PC-3 (cell line): ENCODE results near the gene ACTN1. TPM values are rescaled to one million over a fixed set of nuclear protein-coding genes. Genes with fewer than 3 reads are reported as not detected.

Source experiments
- ATAC-seq: fragments of 200-7000 bp; cut with Tn5 transposase; 2 replicates; pipeline ENCODE4 v1.9.1; 2020; ENCODE audit warnings: mild to moderate bottlenecking, moderate library complexity
- BruUV-seq: library from RNA; stranded (reverse); fragments of 400-500 nt; replicated peaks from 2 replicates; lab custom pipeline; 2021; lab: Mats Ljungman, UMichigan
- CTCF ChIA-PET: fragments of 300-600 bp; sonication (Branson Sonifier 250); formaldehyde crosslinking; loops from one replicate; lab custom pipeline; 2022; ENCODE audit warnings: antibody characterized with exemption; lab: Charles Lee
- POLR2A ChIA-PET: fragments of 300-600 bp; sonication (Branson Sonifier 250); formaldehyde crosslinking; loops from one replicate; lab custom pipeline; 2022; ENCODE audit warnings: antibody characterized with exemption; ENCODE audit not compliant: unreplicated experiment; lab: Charles Lee
- DNase-seq: peaks from one replicate; pipeline ENCODE4 v3.0.0-alpha.2; 2015
- H2AFZ ChIP-seq: fragments of 300-600 bp; sonication (generic); 2 replicates; pipeline ENCODE4 v1.6.0; 2016; ENCODE audit warnings: antibody characterized with exemption, low read length
- H3F3A ChIP-seq: fragments of 300-600 bp; sonication (generic); one replicate; pipeline ENCODE4 v1.6.0; 2017; ENCODE audit warnings: antibody characterized with exemption, low read length, control low read depth, mild to moderate bottlenecking; ENCODE audit not compliant: unreplicated experiment
- H3K27ac ChIP-seq: fragments of 300-600 bp; sonication (generic); 2 replicates; pipeline ENCODE4 v1.5.1; 2016; ENCODE audit warnings: mild to moderate bottlenecking, low read length
- H3K27me3 ChIP-seq: fragments of 300-600 bp; sonication (generic); 2 replicates; pipeline ENCODE4 v1.6.1; 2016; ENCODE audit warnings: low read length, mixed read lengths
- H3K36me3 ChIP-seq: fragments of 300-600 bp; sonication (generic); 2 replicates; pipeline ENCODE4 v1.6.1; 2016; ENCODE audit warnings: low read depth, mixed run types, low read length, mixed read lengths
- H3K4me1 ChIP-seq: fragments of 300-600 bp; sonication (generic); 2 replicates; pipeline ENCODE4 v1.5.1; 2016; ENCODE audit warnings: low read length; ENCODE audit not compliant: insufficient read depth
- H3K4me2 ChIP-seq: fragments of 300-600 bp; sonication (generic); 2 replicates; pipeline ENCODE4 v1.6.0; 2016; ENCODE audit warnings: low read length
- H3K4me3 ChIP-seq: fragments of 300-600 bp; sonication (generic); 2 replicates; pipeline ENCODE4 v1.5.1; 2016; ENCODE audit warnings: mild to moderate bottlenecking, low read length, mixed read lengths
- H3K79me2 ChIP-seq: fragments of 300-600 bp; sonication (generic); 2 replicates; pipeline ENCODE4 v1.6.1; 2017; ENCODE audit warnings: low read length, mixed read lengths
- H3K9ac ChIP-seq: fragments of 300-600 bp; sonication (generic); 2 replicates; pipeline ENCODE4 v1.6.0; 2016; ENCODE audit warnings: mild to moderate bottlenecking, low read length
- H3K9me2 ChIP-seq: fragments of 300-600 bp; sonication (generic); replicated peaks from 2 replicates; pipeline ENCODE4 v1.6.1; 2016; ENCODE audit warnings: mixed run types, low read length, mixed read lengths
- H3K9me3 ChIP-seq: fragments of 300-600 bp; sonication (generic); 2 replicates; pipeline ENCODE4 v1.6.1; 2016; ENCODE audit warnings: low read length, mixed read lengths
- H4K20me1 ChIP-seq: fragments of 300-600 bp; sonication (generic); 2 replicates; pipeline ENCODE4 v1.6.1; 2016; ENCODE audit warnings: low read length, mixed read lengths
- EZH2 ChIP-seq: fragments of 300-600 bp; sonication (generic); IDR thresholded peaks from one replicate; pipeline ENCODE4 v1.6.1; 2017; ENCODE audit warnings: antibody characterized with exemption, mild to moderate bottlenecking, low read length; ENCODE audit not compliant: unreplicated experiment
- EZH2phosphoT487 ChIP-seq: fragments of 300-600 bp; sonication (generic); IDR thresholded peaks from 2 replicates; pipeline ENCODE4 v1.6.1; 2018; ENCODE audit warnings: mild to moderate bottlenecking, antibody characterized with exemption, low read length, borderline replicate concordance
- intact Hi-C: fragments of 100-400 bp; cut with micrococcal nuclease; formaldehyde crosslinking; loops from 2 replicates; pipeline ENCODE4 v1.9.0; 2023
- total RNA-seq: library from RNA; depleted of rRNA; stranded (reverse); fragments of >200 nt; gene quantifications from 2 replicates; pipeline ENCODE4 v1.2.3, GENCODE V29; 2014
- TF ChIP-seq, protein P1 (sequence below): fragments of 300-600 bp; sonication (generic); conservative IDR thresholded peaks from 2 replicates; pipeline ENCODE4 v1.5.1; 2017; ENCODE audit warnings: antibody characterized with exemption, low read depth, mild to moderate bottlenecking, low read length

The ACTN1 gene
- total RNA-seq, 1 experiment from 2014 or later: 303 TPM

DNA sequence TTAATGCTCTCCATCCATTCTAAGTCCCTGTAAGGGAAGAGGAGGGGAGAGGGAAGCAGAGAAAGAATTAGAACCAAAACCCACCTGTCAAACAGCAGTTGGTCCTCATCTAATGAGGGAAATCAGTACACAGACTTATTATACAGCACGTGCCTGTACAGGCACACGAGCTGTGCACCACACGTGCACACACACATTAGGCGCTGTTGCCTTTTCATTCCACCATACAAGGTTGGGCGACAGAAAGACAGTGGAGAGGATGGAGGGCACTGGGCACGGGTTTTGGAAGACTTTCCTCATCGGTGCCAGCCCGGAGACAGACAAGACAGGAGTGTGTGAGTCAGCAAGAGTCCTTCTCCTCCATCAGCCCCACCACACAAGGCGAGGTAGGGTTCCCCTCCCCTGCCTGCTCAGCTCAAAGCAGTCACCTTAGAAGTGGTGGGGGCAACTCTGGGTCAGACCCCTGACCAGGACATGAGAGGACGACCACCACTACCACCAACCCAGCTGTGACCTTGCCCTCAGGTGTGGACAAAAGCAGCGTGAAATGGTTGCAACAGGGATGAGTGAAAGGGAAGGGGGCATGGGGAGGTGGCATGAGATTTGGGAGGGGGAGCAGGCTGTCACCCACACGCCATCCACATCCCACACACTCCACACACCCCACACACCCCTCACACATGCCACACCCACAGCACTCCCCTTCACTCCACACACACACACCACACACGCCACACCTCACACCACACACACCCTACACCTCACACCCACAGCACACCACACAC is 80.7 kb downstream of the ACTN1 start:
- Histone ChIP-seq H3K27me3 (no peaks in the 10 kb centered on the region), H3K36me3 (peaks cover 85% of the 10 kb centered on the region), H4K20me1 (0 out of 2 replicates have a peak, but pooled peaks cover 4% of the 10 kb centered on the region), H3K79me2 (no peaks in the 10 kb centered on the region), H3K9ac (no peak overlapping the region), H3K27ac (no peak overlapping the region), H2AFZ (no peak overlapping the region), H3F3A (no peaks in the 10 kb centered on the region), H3K4me2 (no peak overlapping the region), H3K4me3 (no peak overlapping the region), H3K9me3 (no peaks in the 10 kb centered on the region), H3K9me2 (no peaks in the 10 kb centered on the region), H3K4me1 (no peaks in the 10 kb centered on the region)
- DNase-seq: no peak
- no TSS peak for BruUV-seq
- ATAC-seq: no peak; the same call in 1 of the 2 replicates
- ChIA-PET POLR2A (no interaction called here), CTCF (no interaction called here)
- TF ChIP-seq, protein P1, sequence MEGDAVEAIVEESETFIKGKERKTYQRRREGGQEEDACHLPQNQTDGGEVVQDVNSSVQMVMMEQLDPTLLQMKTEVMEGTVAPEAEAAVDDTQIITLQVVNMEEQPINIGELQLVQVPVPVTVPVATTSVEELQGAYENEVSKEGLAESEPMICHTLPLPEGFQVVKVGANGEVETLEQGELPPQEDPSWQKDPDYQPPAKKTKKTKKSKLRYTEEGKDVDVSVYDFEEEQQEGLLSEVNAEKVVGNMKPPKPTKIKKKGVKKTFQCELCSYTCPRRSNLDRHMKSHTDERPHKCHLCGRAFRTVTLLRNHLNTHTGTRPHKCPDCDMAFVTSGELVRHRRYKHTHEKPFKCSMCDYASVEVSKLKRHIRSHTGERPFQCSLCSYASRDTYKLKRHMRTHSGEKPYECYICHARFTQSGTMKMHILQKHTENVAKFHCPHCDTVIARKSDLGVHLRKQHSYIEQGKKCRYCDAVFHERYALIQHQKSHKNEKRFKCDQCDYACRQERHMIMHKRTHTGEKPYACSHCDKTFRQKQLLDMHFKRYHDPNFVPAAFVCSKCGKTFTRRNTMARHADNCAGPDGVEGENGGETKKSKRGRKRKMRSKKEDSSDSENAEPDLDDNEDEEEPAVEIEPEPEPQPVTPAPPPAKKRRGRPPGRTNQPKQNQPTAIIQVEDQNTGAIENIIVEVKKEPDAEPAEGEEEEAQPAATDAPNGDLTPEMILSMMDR: no peak
- TF ChIP-seq EZH2phosphoT487 (no peak), EZH2 (no peak)
- intact Hi-C loops: no loop called here

DNA sequence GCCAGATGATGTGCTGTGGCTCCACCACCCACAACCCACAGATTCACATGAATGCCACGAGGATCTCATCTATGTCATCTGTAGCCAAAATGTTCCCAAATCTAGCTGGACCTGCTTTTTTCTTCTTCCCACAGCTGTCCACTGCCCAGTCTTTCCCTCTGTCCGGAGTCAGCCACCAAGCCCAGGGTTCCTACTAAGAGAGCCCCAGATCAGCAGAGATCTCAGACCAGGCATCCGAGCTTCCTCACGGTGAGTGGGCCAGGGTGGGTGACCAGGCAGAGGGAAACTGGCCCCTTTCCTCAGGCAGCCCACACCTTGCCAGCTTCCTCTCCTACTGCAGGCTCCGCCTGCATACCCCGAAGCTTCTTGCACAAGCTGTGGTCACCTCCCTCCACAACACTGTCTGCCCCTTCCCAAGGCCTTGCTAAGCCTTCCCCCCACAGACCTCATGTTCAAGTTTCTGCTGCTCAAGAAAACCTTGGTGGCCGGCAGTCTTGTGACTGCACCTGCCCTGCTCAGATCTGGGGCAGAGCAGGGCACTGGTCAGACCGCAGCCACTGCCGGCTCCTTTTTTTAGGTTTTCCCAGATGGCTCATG is 81.4 kb downstream of the ACTN1 start:
- Histone ChIP-seq H3K4me1 (no peaks in the 10 kb centered on the region), H3K27me3 (no peaks in the 10 kb centered on the region), H3K9me2 (no peaks in the 10 kb centered on the region), H3K9ac (no peak overlapping the region), H2AFZ (no peak overlapping the region), H3K9me3 (no peaks in the 10 kb centered on the region), H3K4me3 (no peak overlapping the region), H3K27ac (no peak overlapping the region), H4K20me1 (0 out of 2 replicates have a peak, but pooled peaks cover 9% of the 10 kb centered on the region), H3F3A (no peaks in the 10 kb centered on the region), H3K79me2 (no peaks in the 10 kb centered on the region), H3K36me3 (peaks cover 90% of the 10 kb centered on the region), H3K4me2 (no peak overlapping the region)
- ATAC-seq (no peak), DNase-seq (no peak)
- ChIA-PET POLR2A (interaction anchor here (0.6 kb wide), 1 partner anchor 370 kb away, joined by 4 read pairs; no protein-coding TSS in a partner anchor), CTCF (no interaction called here)
- TF ChIP-seq EZH2phosphoT487: no peak
- TF ChIP-seq, protein P1: no peak
- TF ChIP-seq EZH2: no peak
- intact Hi-C loops: no loop called here
- BruUV-seq: no TSS peak

DNA sequence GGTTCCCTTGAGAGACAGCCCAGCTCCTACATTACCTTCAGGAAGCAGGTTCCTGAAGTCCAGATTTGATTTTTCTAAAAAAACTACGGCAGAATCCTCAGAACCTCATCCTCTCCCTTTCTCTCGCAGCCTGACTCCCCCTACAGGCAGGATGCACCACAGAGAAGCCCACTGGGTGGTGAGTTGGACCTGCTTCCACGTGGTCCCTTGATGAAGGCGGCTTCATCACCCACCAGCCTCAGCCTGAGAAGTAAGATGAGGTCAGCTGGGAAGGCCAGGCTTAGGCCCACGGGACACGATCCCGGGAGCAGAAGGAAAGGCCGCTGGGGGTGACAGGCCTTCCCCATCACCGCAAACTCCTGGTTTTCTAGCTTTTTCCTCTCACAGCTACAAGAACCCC is 83.0 kb downstream of the ACTN1 start:
- TF ChIP-seq, protein P1: peak; percentile 60
- TF ChIP-seq EZH2phosphoT487 (no peak), EZH2 (no peak)
- H3K27ac ChIP-seq: no peak overlapping the region
- intact Hi-C loops: no loop called here
- ChIA-PET CTCF (no interaction called here), POLR2A (interaction anchor here (0.6 kb wide), 1 partner anchor 207 kb away, joined by 4 read pairs; no protein-coding TSS in a partner anchor)
- DNase-seq (no peak), ATAC-seq (no peak)
- peaks cover 90% of the 10 kb centered on the region for H3K36me3 ChIP-seq
- no peaks in the 10 kb centered on the region for H3K79me2 ChIP-seq
- no peak overlapping the region for H3K4me2 ChIP-seq
- no peak overlapping the region for H3K4me3 ChIP-seq
- H3K9ac ChIP-seq: no peak overlapping the region
- no peak overlapping the region for H2AFZ ChIP-seq
- H3K4me1 ChIP-seq: no peaks in the 10 kb centered on the region
- no TSS peak for BruUV-seq
- H3F3A ChIP-seq: no peaks in the 10 kb centered on the region
- no peaks in the 10 kb centered on the region for H3K9me3 ChIP-seq
- H3K27me3 ChIP-seq: no peaks in the 10 kb centered on the region
- 0 out of 2 replicates have a peak, but pooled peaks cover 9% of the 10 kb centered on the region for H4K20me1 ChIP-seq
- H3K9me2 ChIP-seq: no peaks in the 10 kb centered on the region
